Stimulated activated CD8-positive, alpha-beta memory T cell treated with anti-CD3 and anti-CD28 coated beads, Interleukin-12 subunit alpha, Interleukin-12 subunit beta, amount 100 ng/mL, for 24 hours (primary cell): ENCODE data around the gene NR2F6.
"Not testable (repeated sequence)": the region's sequence is repeated elsewhere in the genome, so short reads cannot be mapped to it uniquely, and the experiment has no call there.

Experiments
- DNase-seq: peaks from one replicate; pipeline ENCODE4 v3.0.0-alpha.2; 2020; ENCODE audit errors: extremely low read depth

Gene NR2F6

DNA sequence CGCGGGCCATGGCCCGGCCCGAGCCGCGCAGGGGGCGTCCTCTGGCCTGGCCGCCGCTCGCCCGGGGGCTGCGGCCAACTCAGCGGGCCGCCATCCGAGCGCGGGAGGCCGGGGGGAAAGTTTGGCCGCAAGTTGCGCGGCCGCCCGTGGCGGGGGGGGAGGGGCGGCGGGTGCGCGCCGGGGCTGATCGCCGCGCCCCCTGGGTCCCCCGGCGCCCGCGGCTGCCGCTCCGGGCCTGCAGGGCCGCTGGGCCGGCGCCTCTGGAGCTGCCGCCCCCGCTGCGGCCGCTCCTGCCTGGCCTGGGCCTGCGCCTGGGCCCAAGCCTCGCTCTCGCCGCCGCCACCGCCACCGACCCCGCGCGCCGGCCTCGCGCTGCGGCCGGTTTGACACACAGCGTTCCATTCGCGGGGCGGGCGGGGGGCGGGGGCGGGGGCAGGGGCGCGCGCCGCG, at the start of gene NR2F6:
Gene NR2F6 (minus strand): TSS at position 385 of the 450 bp plus-strand sequence. CDS start 699 bp downstream, outside the sequence.
- DNase-seq, result no peak

GRCh38 chr19:17294051-17294891, 48.6 kb upstream of the NR2F6 start:
- DNase-seq, result no peak

- DNase-seq, result no peak
These were observed 47.9 kb upstream of the NR2F6 start for GRCh38 chr19:17293605-17294004.

- DNase-seq, result no peak
These were observed 46.8 kb upstream of the NR2F6 start for GRCh38 chr19:17292301-17293074.

GRCh38 chr19:17289489-17289888, 43.8 kb upstream of the NR2F6 start:
- no peak for DNase-seq

DNA sequence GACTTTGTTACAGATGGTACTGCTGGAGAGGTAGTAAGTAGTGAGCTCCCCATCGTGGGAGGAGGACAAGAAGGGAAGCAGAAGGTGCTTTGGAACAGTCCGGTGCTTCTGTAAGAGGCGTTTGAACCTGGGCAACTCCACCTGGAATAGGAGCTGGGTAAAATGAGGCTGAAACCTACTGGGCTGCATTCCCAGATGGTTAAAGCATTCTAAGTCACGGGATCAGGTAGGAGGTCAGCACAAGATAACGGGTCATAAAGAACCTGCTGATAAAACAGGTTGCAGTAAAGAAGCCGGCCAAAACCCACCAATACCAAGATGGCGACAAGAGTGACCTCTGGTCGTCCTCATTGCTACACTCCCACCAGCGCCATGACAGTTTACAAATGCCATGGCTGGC, 41.0 kb upstream of the NR2F6 start:
- no peak for DNase-seq

- no peak for DNase-seq
These were observed 40.5 kb upstream of the NR2F6 start for GRCh38 chr19:17286263-17286662.

DNA sequence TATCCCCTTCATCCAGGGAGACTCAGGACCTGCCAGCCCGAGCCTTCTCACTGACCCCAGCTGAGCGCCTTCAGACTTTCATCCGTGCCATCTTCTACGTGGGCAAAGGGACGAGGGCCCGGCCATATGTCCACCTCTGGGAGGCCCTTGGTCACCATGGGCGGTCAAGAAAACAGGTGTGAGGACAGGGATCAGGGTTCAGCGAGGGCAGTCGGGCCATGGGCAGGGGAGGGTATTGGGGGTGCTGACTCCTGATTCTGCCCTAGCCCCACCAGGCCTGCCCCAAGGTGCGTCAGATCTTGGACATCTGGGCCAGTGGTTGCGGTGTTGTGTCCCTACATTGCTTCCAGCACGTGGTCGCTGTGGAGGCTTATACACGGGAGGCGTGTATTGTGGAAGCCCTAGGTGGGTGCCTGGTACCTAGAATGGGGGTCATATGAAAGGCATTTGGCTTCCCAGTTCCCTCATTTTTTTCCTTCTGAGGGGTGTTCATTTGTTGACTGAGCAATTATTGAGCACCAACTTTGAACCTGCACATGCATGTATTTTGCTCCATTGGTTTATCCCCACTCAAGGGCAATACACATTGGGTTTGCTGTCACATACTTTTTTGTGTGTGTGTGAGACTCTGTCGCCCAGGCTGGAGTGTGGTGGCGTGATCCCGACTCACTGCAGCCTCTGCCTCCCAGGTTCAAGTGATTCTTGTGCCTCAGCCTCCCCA, 39.9 kb upstream of the NR2F6 start:
- no peak for DNase-seq

DNA sequence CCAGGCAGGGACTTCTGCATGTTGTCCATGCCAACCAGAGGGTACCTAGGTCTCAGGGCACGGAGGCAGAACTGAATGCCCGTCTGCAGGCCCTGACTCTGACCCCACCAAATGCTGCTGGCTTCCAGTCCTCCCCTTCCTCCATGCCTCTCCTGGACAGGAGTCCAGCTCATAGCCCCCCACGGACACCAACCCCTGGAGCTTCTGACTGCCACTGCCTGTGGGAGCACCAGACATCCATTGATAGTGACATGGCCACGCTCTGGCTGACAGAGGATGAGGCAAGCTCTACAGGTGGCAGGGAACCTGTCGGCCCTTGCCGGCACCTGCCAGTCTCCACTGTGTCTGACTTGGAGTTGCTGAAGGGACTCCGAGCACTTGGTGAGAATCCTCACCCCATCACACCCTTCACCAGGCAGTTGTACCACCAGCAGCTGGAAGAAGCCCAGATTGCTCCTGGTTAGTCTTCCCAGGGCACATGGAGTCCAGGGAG, 37.8 kb upstream of the NR2F6 start:
- DNase-seq, result no peak

GRCh38 chr19:17282488-17283125, 36.9 kb upstream of the NR2F6 start:
- DNase-seq, result peak; percentile 42

GRCh38 chr19:17281391-17282304, 35.9 kb upstream of the NR2F6 start, which contains the start of gene ANKLE1:
Gene ANKLE1, plus strand, starts transcription at chr19:17281901. Its CDS starts 20 bp downstream, at chr19:17281921.
- no peak for DNase-seq

- no peak for DNase-seq
These were observed 33.7 kb upstream of the NR2F6 start for GRCh38 chr19:17279436-17279835.

DNA sequence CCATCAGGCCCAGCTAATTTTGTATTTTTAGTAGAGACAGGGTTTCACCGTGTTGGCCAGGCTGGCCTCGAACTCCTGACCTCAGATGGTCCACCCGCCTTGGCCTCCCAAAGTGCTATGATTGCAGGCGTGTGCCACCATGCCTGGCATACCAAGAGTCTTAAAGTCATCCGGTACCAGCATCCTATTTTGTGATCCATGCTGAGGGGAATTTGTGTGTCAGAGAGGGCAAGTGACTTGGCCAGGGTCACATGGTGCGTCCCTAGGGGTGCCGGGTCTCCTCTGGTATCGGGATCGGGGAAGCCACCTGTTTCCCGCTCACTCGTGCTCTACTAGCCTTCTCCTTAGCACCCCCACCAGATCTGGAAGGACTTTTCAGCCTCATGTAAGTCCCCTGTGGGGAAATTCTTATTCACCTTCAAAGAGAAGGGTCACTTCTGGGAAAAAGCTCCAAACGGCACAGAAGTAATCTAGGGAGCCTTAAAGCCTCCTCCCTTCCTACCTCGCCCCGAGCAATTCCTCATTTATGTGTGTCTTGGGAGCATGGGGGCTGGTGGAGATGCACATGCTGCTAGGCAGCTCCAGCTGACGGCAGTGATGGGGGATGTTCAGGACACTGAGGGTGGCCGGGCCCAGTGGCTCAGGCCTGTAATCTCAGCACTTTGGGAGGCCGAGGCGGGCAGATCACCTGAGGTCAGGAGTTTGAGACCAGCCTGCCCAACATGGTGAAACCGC, 29.9 kb upstream of the NR2F6 start:
- no peak for DNase-seq

- not testable (repeated sequence) for DNase-seq
These were observed 29.2 kb upstream of the NR2F6 start for GRCh38 chr19:17274892-17275291.

GRCh38 chr19:17268754-17269153, 23.0 kb upstream of the NR2F6 start:
- DNase-seq, result no peak

DNA sequence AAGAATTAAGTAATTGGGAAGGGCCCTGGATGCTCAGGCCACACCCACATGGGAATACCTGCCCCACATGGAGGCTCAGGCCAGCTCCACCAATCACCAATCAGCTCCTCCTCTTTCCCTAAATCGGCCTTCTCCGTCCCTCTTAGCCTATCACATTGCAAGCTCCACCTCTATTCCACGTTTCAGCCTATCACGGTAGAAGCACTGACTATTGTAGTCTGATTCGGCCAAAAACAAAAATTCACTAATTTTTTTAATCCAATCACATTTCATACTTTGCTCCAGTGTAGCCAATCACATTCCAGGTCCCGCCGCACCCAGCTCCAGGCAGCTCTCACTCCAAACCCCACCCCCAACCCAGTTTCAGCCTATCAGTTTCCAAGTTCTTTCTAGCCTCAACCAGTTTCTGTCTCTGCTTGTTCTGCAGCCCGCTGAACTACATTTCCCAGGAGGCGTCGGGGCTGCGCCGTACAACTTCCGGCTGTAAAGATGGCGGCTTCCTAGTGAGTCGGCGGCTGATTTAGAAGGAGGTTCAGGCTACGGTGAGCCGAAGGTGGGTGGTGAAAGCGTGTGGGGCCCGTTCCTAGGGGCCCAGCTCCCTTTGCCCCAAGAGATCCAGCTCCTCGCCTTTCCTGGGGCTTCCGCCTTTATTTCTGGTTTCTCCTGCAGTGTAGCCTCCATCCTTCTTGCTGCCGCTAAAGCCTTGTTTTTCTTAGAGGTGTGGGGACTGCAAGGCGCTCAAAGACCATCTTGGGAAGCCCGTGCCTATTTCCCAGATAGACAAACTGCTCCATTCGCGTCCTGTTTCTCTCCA, 21.5 kb upstream of the NR2F6 start, which contains the start of gene BABAM1:
Gene BABAM1 (plus strand): TSS at position 469 of the 814 bp plus-strand sequence. CDS start 1,364 bp downstream, outside the sequence.
- DNase-seq, result peak; percentile 88

DNA sequence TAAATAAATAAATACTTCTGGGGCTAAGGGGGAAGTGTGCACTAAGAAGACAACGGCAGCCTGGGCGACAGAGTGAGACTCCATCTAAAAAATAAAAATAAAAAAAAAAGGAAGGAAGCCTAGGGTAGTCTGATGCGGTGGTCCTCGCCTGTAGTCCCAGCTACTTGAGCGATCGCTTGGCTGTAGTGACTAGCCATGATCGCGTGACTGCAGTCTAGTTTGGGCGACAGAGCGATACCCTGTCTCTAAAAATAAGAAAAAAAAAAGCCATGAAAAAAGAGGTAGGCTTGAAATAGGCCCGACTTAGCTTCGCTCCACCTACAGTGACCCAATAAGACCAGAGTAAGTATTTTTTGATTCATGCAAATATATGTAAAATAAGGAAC, 20.9 kb upstream of the NR2F6 start:
- DNase-seq, result no peak

- DNase-seq, result no peak
These were observed 20.3 kb upstream of the NR2F6 start for GRCh38 chr19:17266026-17266425.

GRCh38 chr19:17264641-17264979, 18.9 kb upstream of the NR2F6 start, which contains the start of gene USHBP1:
Gene USHBP1, minus strand, starts transcription at chr19:17264745. Its CDS starts 446 bp downstream, at chr19:17264299.
- no peak for DNase-seq
